HL-60 (cell line): Measurements from ENCODE around the gene RERE.

Experiments
- DNase-seq, 2 experiments: peaks; one replicate each; pipeline ENCODE4 v3.0.0-alpha.2; 2010 to 2020; ENCODE audit warnings: low read depth in 1 of 2, low spot score in 1 of 2
- H3K27ac ChIP-seq: fragments of 250-450 bp; sonication (Bioruptor Pico); replicated peaks from 2 replicates; pipeline ENCODE4 v1.5.1; 2020; ENCODE audit warnings: mild to moderate bottlenecking, moderate library complexity
- H3K27me3 ChIP-seq: fragments of 250-450 bp; sonication (Bioruptor Pico); 2 replicates; pipeline ENCODE4 v1.5.1; 2021; ENCODE audit warnings: mild to moderate bottlenecking, moderate library complexity; ENCODE audit not compliant: insufficient read depth, poor library complexity, severe bottlenecking
- H3K4me3 ChIP-seq: replicated peaks from 2 replicates; pipeline ENCODE4 v1.5.1; 2011; ENCODE audit warnings: mild to moderate bottlenecking, control low read depth, low read length; ENCODE audit not compliant: insufficient read depth
- CTCF ChIP-seq: IDR thresholded peaks from one replicate; pipeline ENCODE4 v1.5.1; 2011; ENCODE audit warnings: low read length, control low read depth, inconsistent platforms; ENCODE audit not compliant: insufficient read depth
- GABPA ChIP-seq: IDR thresholded peaks from 2 replicates; pipeline ENCODE4 v1.6.1; 2012; ENCODE audit warnings: low read depth
- POLR2AphosphoS5 ChIP-seq: IDR thresholded peaks from 2 replicates; pipeline ENCODE4 v1.6.1; 2012; ENCODE audit warnings: low read depth
- REST ChIP-seq: IDR thresholded peaks from 2 replicates; pipeline ENCODE4 v1.6.1; 2012; ENCODE audit warnings: low read depth; ENCODE audit not compliant: insufficient replicate concordance
- SPI1 ChIP-seq: IDR thresholded peaks from 2 replicates; pipeline ENCODE4 v1.6.1; 2012; ENCODE audit warnings: low read depth, mild to moderate bottlenecking, borderline replicate concordance

The RERE gene

GRCh38 chr1:8345621-8346415 is 471.6 kb downstream of the RERE start:
- TF ChIP-seq CTCF, result no peak
- TF ChIP-seq GABPA, result no peak
- Histone ChIP-seq H3K27me3 (peaks cover 2% of the 10 kb centered on the region), H3K4me3 (no peak overlapping the region), H3K27ac (no peak overlapping the region)
- no peak for DNase-seq

GRCh38 chr1:8344893-8345507 is 472.4 kb downstream of the RERE start:
- TF ChIP-seq REST (no peak), POLR2AphosphoS5 (no peak), GABPA (no peak), CTCF (no peak), SPI1 (no peak)
- Histone ChIP-seq H3K27me3 (peaks cover 2% of the 10 kb centered on the region), H3K27ac (no peak overlapping the region), H3K4me3 (no peak overlapping the region)
- DNase-seq, result no peak

GRCh38 chr1:8343464-8344001 is 473.9 kb downstream of the RERE start:
- no peak overlapping the region for H3K27ac ChIP-seq
- TF ChIP-seq POLR2AphosphoS5, result no peak
- no peak for TF ChIP-seq GABPA
- TF ChIP-seq CTCF, result no peak
- no peak for TF ChIP-seq REST
- no peak for TF ChIP-seq SPI1
- peaks cover 2% of the 10 kb centered on the region for H3K27me3 ChIP-seq
- DNase-seq, result no peak
- H3K4me3 ChIP-seq, result no peak overlapping the region
